Measurements from ENCODE around the gene C5orf46.
"Not testable (repeated sequence)": the region's sequence is repeated elsewhere in the genome, so short reads cannot be mapped to it uniquely, and the experiment has no call there.

Gene C5orf46

GRCh38 chr5:147869892-147870291 is 36.4 kb downstream of the C5orf46 start:
- H3K27me3 ChIP-seq (replicated peaks); DNase-seq; H3K36me3 ChIP-seq (replicated peaks); H3K4me3 ChIP-seq (ENCODE audit: low read depth, low read length); in situ Hi-C loops (cut with HindIII; ENCODE audit: low pct_ligation_motif_present, low sequenced_read_pairs); H3K27ac ChIP-seq: not testable (repeated sequence)

DNA sequence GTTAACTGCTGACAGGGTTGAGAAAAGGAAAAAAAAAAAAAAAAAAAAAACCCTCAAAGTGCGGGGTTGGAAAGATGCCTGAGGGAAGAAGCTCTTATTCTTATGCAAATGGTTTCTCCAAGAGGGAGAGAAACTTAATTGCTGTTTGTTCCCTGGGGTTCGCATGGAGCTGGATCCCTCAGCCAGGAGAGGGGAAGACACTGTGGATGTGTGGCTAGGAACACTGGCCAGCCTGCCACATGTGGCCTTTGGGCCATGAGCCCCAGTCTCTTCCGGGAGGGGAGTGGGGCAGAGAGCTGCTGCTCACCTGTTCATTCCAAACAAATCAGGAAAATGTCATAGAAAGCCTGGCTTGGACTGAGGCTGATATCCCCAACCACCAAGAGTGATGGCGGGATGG is 37.2 kb downstream of the C5orf46 start:
- H3K36me3 ChIP-seq (replicated peaks): no peaks in the 10 kb centered on the region
- no peak overlapping the region for H3K4me3 ChIP-seq (ENCODE audit: low read depth, low read length)
- no peak overlapping the region for H3K27ac ChIP-seq
- TF ChIP-seq CTCF (IDR thresholded peaks at IDR 0.05; ENCODE audit: low read depth, low read length, missing control alignments): no peak
- DNase-seq: no peak
- H3K27me3 ChIP-seq (replicated peaks): no peaks in the 10 kb centered on the region
- in situ Hi-C loops (cut with HindIII; ENCODE audit: low pct_ligation_motif_present, low sequenced_read_pairs): no loop called here

DNA sequence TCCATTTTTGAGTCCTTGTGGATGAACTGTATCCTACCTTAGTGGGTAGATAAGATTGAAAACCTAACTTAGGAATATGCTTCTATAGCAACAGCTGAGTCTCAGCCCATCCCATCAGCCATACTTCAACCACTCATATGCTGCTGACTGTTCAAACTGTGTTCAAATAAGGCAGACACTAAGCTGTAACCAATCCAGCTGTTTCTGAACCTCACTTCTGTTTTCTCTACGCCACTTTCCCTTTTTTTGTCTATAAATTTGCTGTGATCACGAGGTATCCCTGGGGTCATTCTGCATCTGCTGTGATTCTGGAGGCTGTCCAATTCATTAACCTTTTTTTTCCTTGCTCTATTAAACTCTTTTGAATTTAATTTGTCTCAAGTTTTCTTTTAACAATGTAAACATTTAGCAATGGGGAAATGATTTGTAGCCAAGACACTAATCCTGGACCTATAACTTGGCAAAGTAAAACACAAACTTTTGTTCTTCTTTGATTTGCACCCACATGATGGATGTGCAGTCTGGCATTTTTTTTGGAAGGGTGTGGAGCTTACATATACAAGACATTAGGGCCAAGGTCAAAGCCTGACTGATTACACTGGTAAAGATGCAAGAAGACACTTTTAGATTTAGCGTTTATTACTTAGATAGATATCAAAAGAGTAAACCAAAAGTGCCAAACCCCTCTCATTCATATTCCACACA is 42.7 kb downstream of the C5orf46 start:
- no peak for TF ChIP-seq CTCF (IDR thresholded peaks at IDR 0.05; ENCODE audit: low read depth, low read length, missing control alignments)
- Histone ChIP-seq H3K4me3 (ENCODE audit: low read depth, low read length) (no peak overlapping the region), H3K36me3 (replicated peaks) (no peaks in the 10 kb centered on the region), H3K27ac (no peak overlapping the region), H3K27me3 (replicated peaks) (no peaks in the 10 kb centered on the region)
- no peak for DNase-seq
- in situ Hi-C loops (cut with HindIII; ENCODE audit: low pct_ligation_motif_present, low sequenced_read_pairs): no loop called here

- in situ Hi-C loops (cut with HindIII; ENCODE audit: low pct_ligation_motif_present, low sequenced_read_pairs): no loop called here
- DNase-seq: no peak
- no peak overlapping the region for H3K27ac ChIP-seq
- no peaks in the 10 kb centered on the region for H3K36me3 ChIP-seq (replicated peaks)
- H3K4me3 ChIP-seq (ENCODE audit: low read depth, low read length): no peak overlapping the region
- no peak for TF ChIP-seq CTCF (IDR thresholded peaks at IDR 0.05; ENCODE audit: low read depth, low read length, missing control alignments)
- no peaks in the 10 kb centered on the region for H3K27me3 ChIP-seq (replicated peaks)
These were observed 45.7 kb downstream of the C5orf46 start for GRCh38 chr5:147860641-147861025.

GRCh38 chr5:147859962-147860640 is 46.2 kb downstream of the C5orf46 start:
- in situ Hi-C loops (cut with HindIII; ENCODE audit: low pct_ligation_motif_present, low sequenced_read_pairs): no loop called here
- H3K27me3 ChIP-seq (replicated peaks): no peaks in the 10 kb centered on the region
- no peak for DNase-seq
- H3K4me3 ChIP-seq (ENCODE audit: low read depth, low read length): no peak overlapping the region
- no peak for TF ChIP-seq CTCF (IDR thresholded peaks at IDR 0.05; ENCODE audit: low read depth, low read length, missing control alignments)
- no peak overlapping the region for H3K27ac ChIP-seq
- no peaks in the 10 kb centered on the region for H3K36me3 ChIP-seq (replicated peaks)

GRCh38 chr5:147858565-147858964 is 47.8 kb downstream of the C5orf46 start:
- in situ Hi-C loops (cut with HindIII; ENCODE audit: low pct_ligation_motif_present, low sequenced_read_pairs): no loop called here
- Histone ChIP-seq H3K27me3 (replicated peaks) (no peaks in the 10 kb centered on the region), H3K36me3 (replicated peaks) (no peaks in the 10 kb centered on the region), H3K27ac (no peak overlapping the region), H3K4me3 (ENCODE audit: low read depth, low read length) (no peak overlapping the region)
- no peak for TF ChIP-seq CTCF (IDR thresholded peaks at IDR 0.05; ENCODE audit: low read depth, low read length, missing control alignments)
- DNase-seq: no peak
